ENCODE measurements around the gene ZNF595.
"Not testable (repeated sequence)": the region's sequence is repeated elsewhere in the genome, so short reads cannot be mapped to it uniquely, and the experiment has no call there.

DNA sequence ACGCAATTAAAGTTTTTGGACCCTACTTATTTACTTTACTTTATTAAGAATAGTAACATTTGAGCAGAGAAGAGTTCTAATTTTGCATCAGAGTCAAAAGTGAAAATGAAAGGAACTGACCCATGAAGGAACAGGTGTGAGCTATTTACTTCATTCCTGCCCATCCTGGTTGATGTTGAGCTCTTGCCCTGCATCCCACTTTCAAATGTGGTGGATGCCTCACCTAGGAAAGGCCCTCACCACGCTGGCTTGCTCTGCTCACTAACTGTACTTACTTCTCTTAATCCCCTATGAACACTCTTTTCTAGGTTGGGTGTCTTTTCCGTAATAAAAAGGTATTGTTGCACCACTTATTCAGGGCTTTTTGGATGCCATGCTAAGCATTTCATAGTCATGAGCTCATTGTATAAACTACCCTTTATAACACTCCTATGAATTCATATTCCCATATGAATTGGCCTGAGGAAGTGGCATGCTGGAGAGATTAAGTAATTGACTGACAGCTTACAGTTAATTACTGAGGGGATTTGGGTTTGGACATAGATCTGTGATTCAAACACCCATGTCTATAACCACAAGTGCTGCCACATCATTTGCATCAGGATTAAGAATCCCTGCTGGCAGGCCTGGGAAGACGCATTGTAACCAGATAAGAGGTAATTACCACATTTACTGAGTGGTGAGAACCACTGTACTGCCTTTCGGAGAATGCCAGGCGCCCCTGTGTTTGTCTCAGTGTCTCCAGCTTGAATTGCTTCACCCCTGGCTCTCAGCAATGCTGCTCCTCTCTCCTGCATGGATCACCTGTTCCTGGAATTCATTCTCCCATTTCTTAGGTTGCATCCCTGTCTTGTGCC lies 16.3 kb upstream of the ZNF595 start:
- not testable (repeated sequence) for TF ChIP-seq POLR2A (IDR thresholded peaks at IDR 0.05; ENCODE audit: low read length); GATA1 (IDR thresholded peaks at IDR 0.05; ENCODE audit: low read depth, low read length)

Measured in erythroblast (primary cell).